Activated CD8-positive, alpha-beta memory T cell treated with anti-CD3 and anti-CD28 coated beads, Interleukin-2, amount 50 U/mL, for 24 hours (primary cell): ENCODE data around the gene UGT2A3.
"Not testable (repeated sequence)": the region's sequence is repeated elsewhere in the genome, so short reads cannot be mapped to it uniquely, and the experiment has no call there.

Experiments
- DNase-seq: peaks from one replicate; pipeline ENCODE4 v3.0.0-alpha.2; 2020; ENCODE audit errors: extremely low read depth

UGT2A3 gene

GRCh38 chr4:68951078-68951805 lies at the start of gene UGT2A3:
UGT2A3 (minus strand) TSS chr4:68951804; CDS start chr4:68951760, 44 bp downstream.
- DNase-seq, result no peak

GRCh38 chr4:68997040-68997439 lies 45.4 kb upstream of the UGT2A3 start:
- no peak for DNase-seq

- no peak for DNase-seq
Measured at GRCh38 chr4:68995292-68995691, 43.7 kb upstream of the UGT2A3 start.

GRCh38 chr4:68987007-68987406 lies 35.4 kb upstream of the UGT2A3 start:
- no peak for DNase-seq

- DNase-seq, result no peak
Measured at GRCh38 chr4:68985442-68985841, 33.8 kb upstream of the UGT2A3 start.

GRCh38 chr4:68984947-68985346 lies 33.3 kb upstream of the UGT2A3 start:
- no peak for DNase-seq

- no peak for DNase-seq
Measured at GRCh38 chr4:68963374-68963773, 11.8 kb upstream of the UGT2A3 start.

- no peak for DNase-seq
Measured at GRCh38 chr4:68962868-68963267, 11.3 kb upstream of the UGT2A3 start.

- no peak for DNase-seq
Measured at GRCh38 chr4:68960294-68961163, 8.9 kb upstream of the UGT2A3 start.

- not testable (repeated sequence) for DNase-seq
Measured at GRCh38 chr4:68959085-68959484, 7.5 kb upstream of the UGT2A3 start.

- no peak for DNase-seq
Measured at GRCh38 chr4:68954126-68954525, 2.5 kb upstream of the UGT2A3 start.

- DNase-seq, result no peak
Measured at GRCh38 chr4:68953056-68953596, 1.5 kb upstream of the UGT2A3 start.

- DNase-seq, result no peak
Measured at GRCh38 chr4:68951806-68952585, 392 bp upstream of the UGT2A3 start.

GRCh38 chr4:68950033-68950432 lies 1.6 kb downstream of the UGT2A3 start:
- DNase-seq, result no peak

- no peak for DNase-seq
Measured at GRCh38 chr4:68948985-68949384, 2.6 kb downstream of the UGT2A3 start.

- DNase-seq, result no peak
Measured at GRCh38 chr4:68948044-68948743, 3.4 kb downstream of the UGT2A3 start.

GRCh38 chr4:68929076-68929737 lies 22.4 kb downstream of the UGT2A3 start:
- no peak for DNase-seq

GRCh38 chr4:68927165-68927564 lies 24.4 kb downstream of the UGT2A3 start:
- no peak for DNase-seq

GRCh38 chr4:68922202-68922601 lies 29.4 kb downstream of the UGT2A3 start:
- not testable (repeated sequence) for DNase-seq

GRCh38 chr4:68921051-68921450 lies 30.6 kb downstream of the UGT2A3 start:
- DNase-seq, result no peak

- no peak for DNase-seq
Measured at GRCh38 chr4:68917016-68917415, 34.6 kb downstream of the UGT2A3 start.
